Loucy (cell line): ENCODE measurements around the gene HRH3.

ENCODE experiments used
- CTCF ChIP-seq: fragments of 200-600 bp; sonication (generic); conservative IDR thresholded peaks from 2 replicates; pipeline ENCODE4 v1.5.1; 2014; ENCODE audit warnings: mild to moderate bottlenecking, antibody characterized with exemption, low read length
- EZH2phosphoT487 ChIP-seq: fragments of 200-600 bp; IDR thresholded peaks from 2 replicates; pipeline ENCODE4 v1.6.1; 2018; ENCODE audit warnings: antibody characterized with exemption, mild to moderate bottlenecking, moderate library complexity, borderline replicate concordance

GRCh38 chr20:62175711-62176110 lies 44.4 kb downstream of the HRH3 start:
- TF ChIP-seq CTCF (no peak), EZH2phosphoT487 (no peak)
